GM18867 (cell line): ENCODE measurements around the gene CD22.
A peak's percentile ranks its signal among the peaks of the same experiment; 100 is the strongest.

Experiments used
- ATAC-seq: cut with Tn5 transposase; IDR thresholded peaks from one replicate; pipeline ENCODE4 v1.9.1; 2021; ENCODE audit warnings: mild to moderate bottlenecking, moderate library complexity; ENCODE audit not compliant: unreplicated experiment

CD22 gene

GRCh38 chr19:35340431-35340830 is 11.4 kb downstream of the CD22 start:
- no peak for ATAC-seq

- ATAC-seq, result no peak
Observed at GRCh38 chr19:35341006-35341405, 12.0 kb downstream of the CD22 start.

GRCh38 chr19:35341565-35342225 is 12.7 kb downstream of the CD22 start:
- no peak for ATAC-seq

GRCh38 chr19:35342430-35342829 is 13.4 kb downstream of the CD22 start:
- no peak for ATAC-seq

- no peak for ATAC-seq
Observed at GRCh38 chr19:35344511-35345031, 15.6 kb downstream of the CD22 start.

- ATAC-seq, result no peak
Observed at GRCh38 chr19:35345671-35346111, 16.7 kb downstream of the CD22 start.

GRCh38 chr19:35346193-35347052 is 17.4 kb downstream of the CD22 start:
- ATAC-seq, result no peak

GRCh38 chr19:35347171-35347929 is 18.4 kb downstream of the CD22 start, which contains the start of gene FFAR1:
TSS of gene FFAR1 (plus strand) at chr19:35347902. CDS start at chr19:35351552, 3,650 bp downstream.
- ATAC-seq, result peak; percentile 57

- no peak for ATAC-seq
Observed at GRCh38 chr19:35347930-35348298, 18.9 kb downstream of the CD22 start.

GRCh38 chr19:35348911-35349611 is 20.1 kb downstream of the CD22 start:
- no peak for ATAC-seq

- no peak for ATAC-seq
Observed at GRCh38 chr19:35349614-35350521, 20.9 kb downstream of the CD22 start.

- ATAC-seq, result no peak
Observed at GRCh38 chr19:35350591-35350990, 21.6 kb downstream of the CD22 start.

- ATAC-seq, result no peak
Observed at GRCh38 chr19:35351411-35352176, 22.6 kb downstream of the CD22 start.

GRCh38 chr19:35352177-35352447 is 23.1 kb downstream of the CD22 start:
- ATAC-seq, result no peak

GRCh38 chr19:35352448-35353304 is 23.7 kb downstream of the CD22 start:
- ATAC-seq, result no peak

- no peak for ATAC-seq
Observed at GRCh38 chr19:35353635-35354034, 24.6 kb downstream of the CD22 start.

- no peak for ATAC-seq
Observed at GRCh38 chr19:35354898-35355297, 25.9 kb downstream of the CD22 start.

GRCh38 chr19:35355791-35356460 is 26.9 kb downstream of the CD22 start:
- no peak for ATAC-seq
